Breast epithelium (tissue), 4 donors: Measurements from ENCODE around the gene METTL2A. TPM values are rescaled to one million over a fixed set of nuclear protein-coding genes. Genes with fewer than 3 reads are reported as not detected.
"Not testable (repeated sequence)": the region's sequence is repeated elsewhere in the genome, so short reads cannot be mapped to it uniquely, and the experiment has no call there.

Experiments
- DNase-seq, 2 donors: peaks; one replicate each; pipeline ENCODE4 v3.0.0-alpha.2; 2019; ENCODE audit warnings: low spot score in 2 of 2
- H3K27ac ChIP-seq, 2 donors: fragments of 200-600 bp; sonication (generic) in 1 of 2; one replicate each; pipeline ENCODE4 v1.5.1; 2016 to 2019; ENCODE audit warnings: mild to moderate bottlenecking in 1 of 2
- H3K27me3 ChIP-seq, 2 donors: fragments of 200-600 bp; sonication (generic) in 1 of 2; one replicate each; pipeline versions ENCODE4 v1.5.1 to v1.6.0; 2017 to 2019; ENCODE audit warnings: control low read depth in 1 of 2, mild to moderate bottlenecking in 1 of 2
- H3K36me3 ChIP-seq: fragments of 200-600 bp; one replicate; pipeline ENCODE4 v1.5.1; 2019
- H3K4me1 ChIP-seq, 2 donors: fragments of 200-600 bp; sonication (generic); one replicate each; pipeline ENCODE4 v1.5.1; 2016 to 2019; ENCODE audit warnings: control low read depth in 1 of 2
- H3K4me3 ChIP-seq, 3 donors: fragments of 200-600 bp; sonication (generic); 1 replicate in 2 of 3; 2 replicates in 1 of 3; pipeline ENCODE4 v1.5.1; 2016 to 2019; ENCODE audit warnings: mild to moderate bottlenecking in 3 of 3, moderate library complexity in 2 of 3
- H3K9me3 ChIP-seq, 2 donors: fragments of 200-600 bp; sonication (generic) in 1 of 2; one replicate each; pipeline ENCODE4 v1.5.1; 2016 to 2019; ENCODE audit warnings: control low read depth in 1 of 2
- CTCF ChIP-seq, 3 donors: fragments of 450-650 bp; IDR thresholded peaks; one replicate each; pipeline ENCODE4 v1.5.1; 2016 to 2017; ENCODE audit warnings: antibody characterized with exemption in 3 of 3, mild to moderate bottlenecking in 3 of 3, moderate library complexity in 3 of 3
- POLR2A ChIP-seq: fragments of 450-650 bp; IDR thresholded peaks from one replicate; pipeline ENCODE4 v1.6.1; 2016; ENCODE audit warnings: antibody characterized with exemption, mild to moderate bottlenecking, moderate library complexity
- POLR2AphosphoS5 ChIP-seq, 3 donors: sonication (generic); formaldehyde crosslinking; IDR thresholded peaks; one replicate each; pipeline ENCODE4 v1.6.1; 2017; ENCODE audit warnings: antibody characterized with exemption in 3 of 3
- intact Hi-C: fragments of 100-400 bp; cut with DNase I; formaldehyde crosslinking; loops from one replicate; pipeline ENCODE4 v1.15.1; 2023; ENCODE audit warnings: low total_unique reads
- total RNA-seq, 3 donors: library from RNA; depleted of rRNA; stranded (reverse); fragments of >200 nt; gene quantifications; one replicate each; pipeline ENCODE4 v1.1.0, GENCODE V29; 2016

METTL2A gene
- total RNA-seq, 3 donors from 2014 or later, result 11.2 to 18.0 (median 13.8) TPM

DNA sequence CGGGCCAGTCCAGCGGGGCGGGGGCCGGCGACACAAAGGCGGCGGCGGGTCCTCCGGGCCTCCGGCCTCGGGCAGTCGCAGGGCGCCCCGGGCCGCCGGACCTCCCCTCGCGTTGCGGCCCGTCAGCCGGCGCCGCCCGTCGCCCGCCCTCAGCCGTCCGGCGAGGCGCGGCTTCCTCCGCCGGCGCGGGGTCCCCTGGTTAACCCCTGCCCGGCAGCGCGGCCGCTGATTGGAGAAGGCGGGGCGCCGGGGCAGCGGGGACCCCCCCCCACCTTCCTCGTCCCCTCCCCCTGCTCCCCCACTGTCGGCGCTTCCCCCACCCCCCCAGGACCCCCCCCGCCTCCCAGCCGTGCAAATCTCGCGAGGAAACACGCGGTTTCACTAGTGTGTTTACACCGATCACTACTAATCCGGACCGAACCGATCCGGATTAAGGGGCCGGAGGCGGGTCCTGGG, 54.8 kb downstream of the METTL2A start, which contains the start of gene TLK2:
Gene TLK2, plus strand, starts transcription at position 402 of the 456 bp plus-strand sequence. CDS start 2,301 bp downstream, outside the sequence.
- intact Hi-C loops, result no loop called here
- no peaks in the 10 kb centered on the region for H3K9me3 ChIP-seq
- H3K27ac ChIP-seq, result peak within 1 kb of the TSS; percentile 96 to 100
- peak; percentile 48 to 58 for DNase-seq
- H3K4me1 ChIP-seq, result no peaks in the 10 kb centered on the region
- TF ChIP-seq POLR2A, result no peak
- no peak for TF ChIP-seq POLR2AphosphoS5 (IDR thresholded peaks at IDR 0.05)
- no peak for TF ChIP-seq CTCF (IDR thresholded peaks at IDR 0.05)
- no peaks in the 10 kb centered on the region for H3K27me3 ChIP-seq
- peak within 1 kb of the TSS; percentile 64 to 88 (median 70) for H3K4me3 ChIP-seq
- no peaks in the 10 kb centered on the region for H3K36me3 ChIP-seq

DNA sequence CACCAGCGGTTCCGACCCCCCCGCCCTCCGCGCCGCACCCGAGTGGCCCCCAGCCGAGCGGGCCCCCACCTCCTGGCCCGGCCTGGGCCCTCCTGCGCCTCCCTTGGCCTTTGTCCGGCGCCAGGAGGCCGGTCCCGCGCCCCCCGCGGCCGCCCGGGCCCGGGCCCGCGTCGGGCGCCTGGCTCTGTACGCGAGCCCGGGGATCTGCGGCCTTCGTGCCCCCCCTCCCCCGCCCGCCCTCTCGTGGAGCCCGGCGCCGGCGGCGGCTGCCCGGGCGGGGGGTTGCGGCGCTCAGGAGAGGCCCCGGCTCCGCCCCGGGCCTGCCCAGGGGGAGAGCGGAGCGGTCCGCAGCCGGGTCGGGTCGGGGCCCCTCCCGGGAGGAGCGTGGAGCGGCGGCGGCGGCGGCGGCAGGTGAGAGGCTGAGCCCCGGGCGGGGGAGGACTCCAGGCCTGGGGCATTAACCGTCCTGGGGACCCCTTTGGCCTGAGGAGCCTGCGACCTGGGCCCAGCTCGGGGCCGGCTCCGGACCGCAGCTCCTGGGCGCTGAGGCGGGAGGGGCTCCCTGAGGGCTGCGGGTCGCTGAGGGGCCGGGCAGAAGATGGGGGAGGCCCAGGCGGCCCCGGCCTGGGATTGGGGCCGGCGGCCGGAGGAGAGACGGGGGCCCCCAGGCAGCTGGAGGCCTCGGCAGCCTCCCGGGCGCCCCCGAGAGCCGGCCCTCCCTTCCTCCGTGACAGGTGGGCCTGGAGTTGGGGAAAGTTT, 55.4 kb downstream of the METTL2A start:
- Histone ChIP-seq H3K4me3 (peak overlapping the region; percentile 64 to 88 (median 70)), H3K27ac (peak overlapping the region; percentile 96 to 100)
- H3K27me3 ChIP-seq, intact Hi-C loops, H3K9me3 ChIP-seq, H3K36me3 ChIP-seq, DNase-seq, H3K4me1 ChIP-seq: not testable (repeated sequence)

DNA sequence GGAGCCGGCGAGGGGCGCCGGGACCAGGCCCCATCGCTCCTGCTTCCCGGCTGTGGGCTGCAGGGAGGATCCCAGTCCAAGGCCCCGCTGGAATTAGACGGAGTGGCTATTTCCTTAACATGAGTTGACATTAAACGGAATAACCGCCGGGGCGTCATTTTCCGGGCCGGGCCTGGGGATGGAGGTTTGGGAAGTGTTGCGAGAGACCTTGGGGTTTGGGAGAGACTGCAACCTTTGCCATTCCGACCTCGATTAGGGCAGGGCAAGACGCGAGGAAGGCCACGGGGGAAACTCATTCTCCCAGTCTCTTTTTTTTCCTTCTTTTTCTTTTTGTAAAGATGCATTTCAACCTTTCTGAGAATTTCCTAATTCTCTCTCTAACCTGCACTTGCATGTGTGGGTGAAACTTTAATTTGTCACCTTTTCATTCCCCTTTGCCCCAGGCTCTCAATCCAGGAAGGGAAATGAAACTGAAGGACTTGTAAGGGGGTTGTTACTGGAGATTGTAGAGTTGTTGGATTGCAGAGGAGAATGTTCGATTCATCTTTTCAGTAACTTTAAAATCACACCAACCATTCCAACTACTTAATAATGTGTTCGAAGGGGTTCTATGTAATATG, 56.1 kb downstream of the METTL2A start:
- peak overlapping the region; percentile 64 to 88 (median 70) for H3K4me3 ChIP-seq
- H3K4me1 ChIP-seq, intact Hi-C loops, H3K9me3 ChIP-seq, H3K27me3 ChIP-seq, H3K36me3 ChIP-seq: not testable (repeated sequence)
- DNase-seq, result peak in 1 of 2 donors; percentile 37
- peak overlapping the region; percentile 96 to 100 for H3K27ac ChIP-seq

- intact Hi-C loops, H3K36me3 ChIP-seq, H3K4me1 ChIP-seq, H3K27ac ChIP-seq, DNase-seq, H3K27me3 ChIP-seq, H3K9me3 ChIP-seq, H3K4me3 ChIP-seq: not testable (repeated sequence)
Observed at GRCh38 chr17:62482553-62482952, 58.9 kb downstream of the METTL2A start.

GRCh38 chr17:62490990-62491389, 67.3 kb downstream of the METTL2A start:
- H3K27me3 ChIP-seq, H3K36me3 ChIP-seq, H3K9me3 ChIP-seq, intact Hi-C loops, H3K4me3 ChIP-seq, H3K27ac ChIP-seq, H3K4me1 ChIP-seq, DNase-seq: not testable (repeated sequence)

- DNase-seq, H3K4me3 ChIP-seq, intact Hi-C loops: not testable (repeated sequence)
Observed at GRCh38 chr17:62493049-62493655, 69.5 kb downstream of the METTL2A start.

DNA sequence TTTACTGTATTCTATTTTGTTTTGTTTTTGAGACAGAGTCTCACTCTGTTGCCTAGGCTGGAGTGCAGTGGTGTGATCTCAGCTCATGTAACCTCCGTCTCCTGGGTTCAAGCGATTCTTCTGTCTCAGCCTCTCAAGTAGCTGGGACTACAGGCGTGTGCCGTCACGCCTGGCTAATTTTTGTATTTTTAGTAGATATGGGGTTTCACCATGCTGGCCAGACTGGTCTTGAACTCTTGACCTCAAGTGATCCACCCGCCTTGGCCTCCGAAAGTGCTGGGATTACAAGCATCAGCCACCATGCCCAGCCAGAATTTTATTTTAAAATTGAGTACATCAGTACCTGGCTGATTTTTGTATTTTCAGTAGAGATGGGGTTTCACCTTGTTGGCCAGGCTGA, 70.4 kb downstream of the METTL2A start:
- DNase-seq, H3K36me3 ChIP-seq, H3K4me1 ChIP-seq, intact Hi-C loops, H3K27me3 ChIP-seq, H3K27ac ChIP-seq, H3K9me3 ChIP-seq, H3K4me3 ChIP-seq: not testable (repeated sequence)

More at GRCh38 chr17:62493049-62493655, 69.5 kb downstream of the METTL2A start:
- H3K4me1 ChIP-seq, H3K27me3 ChIP-seq, H3K27ac ChIP-seq, H3K9me3 ChIP-seq, H3K36me3 ChIP-seq: not testable (repeated sequence)

- H3K36me3 ChIP-seq, H3K4me1 ChIP-seq, DNase-seq, intact Hi-C loops, H3K27ac ChIP-seq, H3K4me3 ChIP-seq, H3K9me3 ChIP-seq, H3K27me3 ChIP-seq: not testable (repeated sequence)
Observed at GRCh38 chr17:62496344-62496743, 72.6 kb downstream of the METTL2A start.

GRCh38 chr17:62498796-62499195, 75.1 kb downstream of the METTL2A start:
- H3K36me3 ChIP-seq, intact Hi-C loops, H3K9me3 ChIP-seq, H3K27ac ChIP-seq, H3K27me3 ChIP-seq, DNase-seq, H3K4me3 ChIP-seq, H3K4me1 ChIP-seq: not testable (repeated sequence)
